ENCODE measurements around the gene FLNC. TPM values are rescaled to one million over a fixed set of nuclear protein-coding genes. Genes with fewer than 3 reads are reported as not detected.

The FLNC gene
- polyA plus RNA-seq, 1 donor from 2014 or later = 0.36 TPM

GRCh38 chr7:128835790-128836641 is 5.8 kb downstream of the FLNC start:
- H3K9ac ChIP-seq (ENCODE audit: low read length) = no peak overlapping the region
- no peak for TF ChIP-seq MXI1 (conservative IDR thresholded peaks at IDR 0.05; ENCODE audit: poor library complexity, severe bottlenecking)
- TF ChIP-seq POLR2AphosphoS5 (IDR thresholded peaks at IDR 0.05) = no peak
- no peak for TF ChIP-seq TAF1 (IDR thresholded peaks at IDR 0.05; ENCODE audit: low read depth)
- no peak for TF ChIP-seq SMC3 (conservative IDR thresholded peaks at IDR 0.05; ENCODE audit: poor library complexity)
- TF ChIP-seq, protein P1, sequence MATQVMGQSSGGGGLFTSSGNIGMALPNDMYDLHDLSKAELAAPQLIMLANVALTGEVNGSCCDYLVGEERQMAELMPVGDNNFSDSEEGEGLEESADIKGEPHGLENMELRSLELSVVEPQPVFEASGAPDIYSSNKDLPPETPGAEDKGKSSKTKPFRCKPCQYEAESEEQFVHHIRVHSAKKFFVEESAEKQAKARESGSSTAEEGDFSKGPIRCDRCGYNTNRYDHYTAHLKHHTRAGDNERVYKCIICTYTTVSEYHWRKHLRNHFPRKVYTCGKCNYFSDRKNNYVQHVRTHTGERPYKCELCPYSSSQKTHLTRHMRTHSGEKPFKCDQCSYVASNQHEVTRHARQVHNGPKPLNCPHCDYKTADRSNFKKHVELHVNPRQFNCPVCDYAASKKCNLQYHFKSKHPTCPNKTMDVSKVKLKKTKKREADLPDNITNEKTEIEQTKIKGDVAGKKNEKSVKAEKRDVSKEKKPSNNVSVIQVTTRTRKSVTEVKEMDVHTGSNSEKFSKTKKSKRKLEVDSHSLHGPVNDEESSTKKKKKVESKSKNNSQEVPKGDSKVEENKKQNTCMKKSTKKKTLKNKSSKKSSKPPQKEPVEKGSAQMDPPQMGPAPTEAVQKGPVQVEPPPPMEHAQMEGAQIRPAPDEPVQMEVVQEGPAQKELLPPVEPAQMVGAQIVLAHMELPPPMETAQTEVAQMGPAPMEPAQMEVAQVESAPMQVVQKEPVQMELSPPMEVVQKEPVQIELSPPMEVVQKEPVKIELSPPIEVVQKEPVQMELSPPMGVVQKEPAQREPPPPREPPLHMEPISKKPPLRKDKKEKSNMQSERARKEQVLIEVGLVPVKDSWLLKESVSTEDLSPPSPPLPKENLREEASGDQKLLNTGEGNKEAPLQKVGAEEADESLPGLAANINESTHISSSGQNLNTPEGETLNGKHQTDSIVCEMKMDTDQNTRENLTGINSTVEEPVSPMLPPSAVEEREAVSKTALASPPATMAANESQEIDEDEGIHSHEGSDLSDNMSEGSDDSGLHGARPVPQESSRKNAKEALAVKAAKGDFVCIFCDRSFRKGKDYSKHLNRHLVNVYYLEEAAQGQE (IDR thresholded peaks at IDR 0.05; ENCODE audit: borderline replicate concordance) = no peak
- TF ChIP-seq EZH2 (IDR thresholded peaks at IDR 0.05; ENCODE audit: borderline replicate concordance, insufficient read depth, low read length, poor library complexity, severe bottlenecking) = no peak
- no peak for TF ChIP-seq CTCF (IDR thresholded peaks at IDR 0.05; ENCODE audit: poor library complexity, severe bottlenecking)
- TF ChIP-seq EP300 (conservative IDR thresholded peaks at IDR 0.05; ENCODE audit: poor library complexity, severe bottlenecking) = no peak
- no peak for TF ChIP-seq RAD21 (conservative IDR thresholded peaks at IDR 0.05)
- no peaks in the 10 kb centered on the region for H4K20me1 ChIP-seq (ENCODE audit: insufficient read depth)
- no peaks in the 10 kb centered on the region for H3K36me3 ChIP-seq (ENCODE audit: insufficient read depth, low read length)
- no peaks in the 10 kb centered on the region for H3K9me3 ChIP-seq (ENCODE audit: low read length)
- H3K4me2 ChIP-seq (ENCODE audit: low read length) = no peak overlapping the region
- no peak overlapping the region for H3K27ac ChIP-seq (ENCODE audit: low read length)
- H3K79me2 ChIP-seq (replicated peaks; ENCODE audit: insufficient read depth, low read length) = no peaks in the 10 kb centered on the region
- H3K9me2 ChIP-seq (ENCODE audit: insufficient read depth, low read length) = no peaks in the 10 kb centered on the region
- H3K4me3 ChIP-seq (ENCODE audit: low read length) = no peak overlapping the region
- H3F3A ChIP-seq (ENCODE audit: insufficient read depth, low read length, poor library complexity, severe bottlenecking) = no peaks in the 10 kb centered on the region
- H2AFZ ChIP-seq (ENCODE audit: low read depth, low read length) = no peak overlapping the region
- peaks cover 8% of the 10 kb centered on the region for H3K27me3 ChIP-seq (ENCODE audit: insufficient read depth, low read depth, low read length)

- no peak overlapping the region for H3K4me2 ChIP-seq (ENCODE audit: low read length)
- H3K9ac ChIP-seq (ENCODE audit: low read length) = no peak overlapping the region
- no peak overlapping the region for H2AFZ ChIP-seq (ENCODE audit: low read depth, low read length)
- no peak overlapping the region for H3K27ac ChIP-seq (ENCODE audit: low read length)
- no peaks in the 10 kb centered on the region for H3F3A ChIP-seq (ENCODE audit: insufficient read depth, low read length, poor library complexity, severe bottlenecking)
- H3K27me3 ChIP-seq (ENCODE audit: insufficient read depth, low read depth, low read length) = peaks cover under 1% of the 10 kb centered on the region
- no peak for TF ChIP-seq SMC3 (conservative IDR thresholded peaks at IDR 0.05; ENCODE audit: poor library complexity)
- TF ChIP-seq, protein P1 (IDR thresholded peaks at IDR 0.05; ENCODE audit: borderline replicate concordance) = no peak
- TF ChIP-seq EZH2 (IDR thresholded peaks at IDR 0.05; ENCODE audit: borderline replicate concordance, insufficient read depth, low read length, poor library complexity, severe bottlenecking) = no peak
- no peak for TF ChIP-seq RAD21 (conservative IDR thresholded peaks at IDR 0.05)
- no peak for TF ChIP-seq TAF1 (IDR thresholded peaks at IDR 0.05; ENCODE audit: low read depth)
- no peak for TF ChIP-seq CTCF (IDR thresholded peaks at IDR 0.05; ENCODE audit: poor library complexity, severe bottlenecking)
- TF ChIP-seq EP300 (conservative IDR thresholded peaks at IDR 0.05; ENCODE audit: poor library complexity, severe bottlenecking) = no peak
- no peak for TF ChIP-seq MXI1 (conservative IDR thresholded peaks at IDR 0.05; ENCODE audit: poor library complexity, severe bottlenecking)
- no peak for TF ChIP-seq POLR2AphosphoS5 (IDR thresholded peaks at IDR 0.05)
- no peaks in the 10 kb centered on the region for H3K36me3 ChIP-seq (ENCODE audit: insufficient read depth, low read length)
- no peaks in the 10 kb centered on the region for H3K9me3 ChIP-seq (ENCODE audit: low read length)
- H3K79me2 ChIP-seq (replicated peaks; ENCODE audit: insufficient read depth, low read length) = no peaks in the 10 kb centered on the region
- no peak overlapping the region for H3K4me3 ChIP-seq (ENCODE audit: low read length)
- no peaks in the 10 kb centered on the region for H4K20me1 ChIP-seq (ENCODE audit: insufficient read depth)
- no peaks in the 10 kb centered on the region for H3K9me2 ChIP-seq (ENCODE audit: insufficient read depth, low read length)
Measured at GRCh38 chr7:128836729-128837348, 6.6 kb downstream of the FLNC start.
